Measurements from ENCODE around the gene RBCK1. TPM values are rescaled to one million over a fixed set of nuclear protein-coding genes. Genes with fewer than 3 reads are reported as not detected.

The RBCK1 gene
- total RNA-seq, 4 donors from 2014 or later: 75.7 to 85.6 (median 80.7) TPM

DNA sequence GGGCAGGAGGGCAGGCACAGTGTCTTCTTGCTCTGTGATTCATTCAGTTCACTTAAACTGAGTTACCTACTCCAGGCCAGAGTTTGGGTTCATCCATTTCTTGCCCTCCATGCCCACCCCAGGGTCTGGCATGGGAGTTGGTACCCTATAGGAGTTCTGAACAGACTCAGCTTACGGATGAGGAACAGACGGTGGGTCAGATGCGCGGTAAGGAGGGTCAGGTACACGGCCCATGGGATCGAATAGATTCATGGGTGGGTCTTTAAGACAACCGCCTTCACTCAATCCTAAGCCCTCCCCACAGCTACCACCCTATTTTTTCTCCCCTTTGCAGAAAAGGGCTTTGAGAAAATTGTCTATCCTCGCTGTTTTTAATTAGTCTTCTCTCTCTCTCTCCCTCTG, 40.6 kb upstream of the RBCK1 start:
- H3K27ac ChIP-seq (replicated peaks in 1 of 4): no peak overlapping the region
- no peaks in the 10 kb centered on the region for H3K27me3 ChIP-seq
- DNase-seq (ENCODE audit: extremely low spot score): no peak
- H3K4me1 ChIP-seq: peaks cover 13 to 21% (median 16%) of the 10 kb centered on the region in 4 donors
- H3K9me3 ChIP-seq: no peaks in the 10 kb centered on the region
- WGBS: 67% methylated on average over 8 of the region's 8 CpGs
- H3K4me3 ChIP-seq: no peak overlapping the region
- TF ChIP-seq EP300 (IDR thresholded peaks at IDR 0.05) (no peak), POLR2A (IDR thresholded peaks at IDR 0.05; ENCODE audit: low read depth) (no peak), POLR2AphosphoS5 (IDR thresholded peaks at IDR 0.05) (no peak)
- TF ChIP-seq, protein P1, sequence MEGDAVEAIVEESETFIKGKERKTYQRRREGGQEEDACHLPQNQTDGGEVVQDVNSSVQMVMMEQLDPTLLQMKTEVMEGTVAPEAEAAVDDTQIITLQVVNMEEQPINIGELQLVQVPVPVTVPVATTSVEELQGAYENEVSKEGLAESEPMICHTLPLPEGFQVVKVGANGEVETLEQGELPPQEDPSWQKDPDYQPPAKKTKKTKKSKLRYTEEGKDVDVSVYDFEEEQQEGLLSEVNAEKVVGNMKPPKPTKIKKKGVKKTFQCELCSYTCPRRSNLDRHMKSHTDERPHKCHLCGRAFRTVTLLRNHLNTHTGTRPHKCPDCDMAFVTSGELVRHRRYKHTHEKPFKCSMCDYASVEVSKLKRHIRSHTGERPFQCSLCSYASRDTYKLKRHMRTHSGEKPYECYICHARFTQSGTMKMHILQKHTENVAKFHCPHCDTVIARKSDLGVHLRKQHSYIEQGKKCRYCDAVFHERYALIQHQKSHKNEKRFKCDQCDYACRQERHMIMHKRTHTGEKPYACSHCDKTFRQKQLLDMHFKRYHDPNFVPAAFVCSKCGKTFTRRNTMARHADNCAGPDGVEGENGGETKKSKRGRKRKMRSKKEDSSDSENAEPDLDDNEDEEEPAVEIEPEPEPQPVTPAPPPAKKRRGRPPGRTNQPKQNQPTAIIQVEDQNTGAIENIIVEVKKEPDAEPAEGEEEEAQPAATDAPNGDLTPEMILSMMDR (IDR thresholded peaks at IDR 0.05): no peak
- intact Hi-C loops (cut with DNase I): no loop called here
- H3K36me3 ChIP-seq: no peaks in the 10 kb centered on the region

DNA sequence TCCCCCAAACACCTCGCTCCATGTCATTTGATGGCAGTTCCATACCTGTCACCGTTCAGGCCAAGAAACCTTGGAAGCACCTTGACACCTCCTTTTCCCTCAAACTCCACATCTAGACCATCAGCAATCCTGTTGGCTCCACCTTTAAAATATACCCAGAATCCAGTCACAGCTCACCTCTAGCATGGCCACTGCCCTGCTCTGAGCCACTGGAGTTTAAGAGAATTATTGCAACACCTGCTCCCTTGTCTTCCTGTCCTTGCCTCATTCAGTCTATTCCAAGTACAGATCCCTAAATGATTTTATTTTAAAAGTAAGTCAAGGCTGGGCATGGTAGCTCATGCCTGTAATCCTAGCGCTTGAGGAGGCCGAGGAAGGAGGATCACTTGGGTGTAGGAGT, 39.2 kb upstream of the RBCK1 start:
- no peak for DNase-seq (ENCODE audit: extremely low spot score)
- intact Hi-C loops (cut with DNase I): no loop called here
- peaks cover 13 to 23% (median 17%) of the 10 kb centered on the region in 4 donors for H3K4me1 ChIP-seq
- no peaks in the 10 kb centered on the region for H3K27me3 ChIP-seq
- WGBS: 89% methylated on average over 4 of the region's 4 CpGs
- no peak overlapping the region for H3K4me3 ChIP-seq
- H3K9me3 ChIP-seq: no peaks in the 10 kb centered on the region
- H3K27ac ChIP-seq (replicated peaks in 1 of 4): no peak overlapping the region
- TF ChIP-seq, protein P1 (IDR thresholded peaks at IDR 0.05): no peak
- TF ChIP-seq EP300 (IDR thresholded peaks at IDR 0.05) (no peak), POLR2AphosphoS5 (IDR thresholded peaks at IDR 0.05) (no peak), POLR2A (IDR thresholded peaks at IDR 0.05; ENCODE audit: low read depth) (no peak)
- no peaks in the 10 kb centered on the region for H3K36me3 ChIP-seq

DNA sequence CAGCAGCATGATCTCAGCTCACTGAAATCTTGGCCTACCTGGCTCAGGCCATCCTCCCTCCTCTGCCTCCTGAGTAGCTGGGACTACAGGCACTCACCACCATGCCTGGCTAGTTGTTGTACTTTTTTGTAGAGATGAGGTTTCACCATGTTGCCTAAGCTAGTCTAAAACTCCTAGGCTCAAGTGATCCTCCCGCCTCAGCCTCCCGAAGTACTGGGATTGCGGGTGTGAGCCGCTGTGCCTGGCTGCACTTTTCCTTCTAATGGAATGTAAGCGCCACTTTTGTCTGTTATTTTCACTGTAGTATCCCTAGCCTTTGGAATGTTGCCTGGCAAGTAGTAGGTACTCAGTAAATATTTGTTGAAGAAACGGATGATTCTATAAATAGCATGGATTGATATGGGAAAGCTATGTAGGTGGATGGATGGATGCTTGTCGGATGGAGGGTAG, 37.9 kb upstream of the RBCK1 start:
- Histone ChIP-seq H3K9me3 (no peaks in the 10 kb centered on the region), H3K27ac (replicated peaks in 1 of 4) (no peak overlapping the region), H3K36me3 (no peaks in the 10 kb centered on the region), H3K4me1 (peaks cover 13 to 23% (median 17%) of the 10 kb centered on the region in 4 donors), H3K4me3 (no peak overlapping the region), H3K27me3 (no peaks in the 10 kb centered on the region)
- TF ChIP-seq POLR2A (IDR thresholded peaks at IDR 0.05; ENCODE audit: low read depth) (no peak), EP300 (IDR thresholded peaks at IDR 0.05) (no peak), POLR2AphosphoS5 (IDR thresholded peaks at IDR 0.05) (no peak)
- TF ChIP-seq, protein P1 (IDR thresholded peaks at IDR 0.05): no peak
- 86% methylated on average over 7 of the region's 7 CpGs for WGBS
- no peak for DNase-seq (ENCODE audit: extremely low spot score)
- intact Hi-C loops (cut with DNase I): no loop called here

DNA sequence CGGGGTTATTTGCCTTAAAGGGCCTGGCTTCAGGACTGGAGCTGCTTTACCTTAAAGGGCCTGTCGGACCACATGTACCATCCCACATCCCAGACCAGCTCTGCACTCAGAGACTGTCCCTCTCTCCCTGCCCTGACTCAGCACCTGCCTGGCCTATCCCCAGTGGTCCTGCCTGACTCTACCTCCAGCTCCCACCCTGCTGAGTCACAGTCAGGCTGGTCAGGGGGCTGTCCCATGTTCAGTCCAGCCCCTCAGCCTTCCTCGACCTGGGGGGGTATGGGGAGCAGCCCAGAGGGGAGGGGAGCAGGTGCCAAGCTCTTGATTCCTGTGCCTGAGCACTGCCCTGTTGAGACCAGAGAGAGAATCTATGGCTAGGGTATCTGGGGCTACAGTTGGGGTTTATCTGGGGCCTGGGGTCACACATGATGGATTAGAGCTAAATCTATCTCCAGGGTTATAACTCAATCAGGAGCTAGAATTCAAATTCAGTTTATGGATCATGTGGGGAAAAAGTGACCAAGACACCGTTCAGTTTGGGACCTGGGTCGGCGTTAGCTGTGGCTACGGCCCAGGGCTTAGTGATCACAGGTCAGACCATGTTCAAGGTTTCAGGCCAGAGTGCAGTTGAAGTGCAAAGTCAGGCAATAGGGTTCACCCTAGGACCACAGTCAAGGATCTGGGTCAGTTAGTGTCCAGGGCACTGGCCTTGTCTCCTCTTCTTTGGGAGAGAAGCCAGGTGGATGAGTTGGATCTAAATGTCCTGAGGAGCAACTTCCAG, 36.9 kb upstream of the RBCK1 start:
- H3K4me3 ChIP-seq: no peak overlapping the region
- peak overlapping the region in 1 of 4 donors; percentile 38 for H3K27ac ChIP-seq (replicated peaks in 1 of 4)
- intact Hi-C loops (cut with DNase I): no loop called here
- H3K4me1 ChIP-seq: peaks cover 13 to 23% (median 17%) of the 10 kb centered on the region in 4 donors
- TF ChIP-seq EP300 (IDR thresholded peaks at IDR 0.05): no peak
- no peak for TF ChIP-seq POLR2AphosphoS5 (IDR thresholded peaks at IDR 0.05)
- TF ChIP-seq, protein P1 (IDR thresholded peaks at IDR 0.05): no peak
- TF ChIP-seq POLR2A (IDR thresholded peaks at IDR 0.05; ENCODE audit: low read depth): no peak
- DNase-seq (ENCODE audit: extremely low spot score): no peak
- H3K27me3 ChIP-seq: no peaks in the 10 kb centered on the region
- no peaks in the 10 kb centered on the region for H3K36me3 ChIP-seq
- WGBS: 82% methylated on average over 6 of the region's 7 CpGs
- no peaks in the 10 kb centered on the region for H3K9me3 ChIP-seq

Data from esophagus muscularis mucosa (tissue), 4 donors.